K562 (cell line): Measurements from ENCODE around the gene CCDC9B. TPM values are rescaled to one million over a fixed set of nuclear protein-coding genes. Genes with fewer than 3 reads are reported as not detected.

Experiments used
- ATAC-seq: fragments of 200-7000 bp; cut with Tn5 transposase; 3 replicates; pipeline ENCODE4 v1.9.1; 2020; ENCODE audit warnings: moderate library complexity
- BruUV-seq: library from RNA; stranded (reverse); fragments of 400-500 nt; replicated peaks from 2 replicates; lab custom pipeline; 2021; lab: Mats Ljungman, UMichigan
- CTCF ChIA-PET: fragments of 300-600 bp; formaldehyde crosslinking; extraction: SDS; loops from one replicate; lab custom pipeline; 2021; ENCODE audit warnings: low intra/inter-chr PET ratio; lab: Yijun Ruan, JAX
- POLR2A ChIA-PET: fragments of 300-600, 350-650 bp; sonication (Branson Sonifier 250); formaldehyde crosslinking; extraction: SDS; loops from one replicate; lab custom pipeline; 2021; ENCODE audit warnings: antibody characterized with exemption, inconsistent platforms; lab: Yijun Ruan, JAX
- DNase-seq, 4 experiments: peaks; one replicate each; pipeline versions ENCODE4 v3.0.0 to v3.0.0-alpha.2; 2011 to 2018; ENCODE audit warnings: low spot score in 3 of 4, mixed read lengths in 3 of 4; ENCODE audit errors: extremely low read depth in 1 of 4
- FAIRE-seq: peaks from 2 replicates; lab custom pipeline; 2011; peaks lifted over from hg19 to GRCh38; lab: Jason Lieb, UNC
- H2AFZ ChIP-seq: 2 replicates; pipeline ENCODE4 v1.6.0; 2011; ENCODE audit warnings: low read depth, low read length, control low read depth, inconsistent platforms
- H3K27ac ChIP-seq: fragments of 200-600 bp; 3 replicates; pipeline ENCODE4 v1.8.0; 2011; ENCODE audit warnings: low read depth, mild to moderate bottlenecking, control low read depth, inconsistent platforms, low read length, moderate library complexity, mixed read lengths; ENCODE audit errors: extremely low read depth
- H3K27me3 ChIP-seq, 2 experiments: fragments of 300-600 bp in 1 of 2; 2 replicates in 1 of 2; 3 replicates in 1 of 2; pipeline versions ENCODE4 v1.6.0 to v1.8.0; 2011; ENCODE audit warnings: inconsistent platforms in 2 of 2, low read length in 2 of 2, mild to moderate bottlenecking in 1 of 2, mixed read lengths in 1 of 2, moderate library complexity in 1 of 2; ENCODE audit not compliant: control insufficient read depth in 2 of 2, insufficient read depth in 2 of 2
- H3K36me3 ChIP-seq: fragments of 300-600 bp; 3 replicates; pipeline ENCODE4 v1.8.0; 2011; ENCODE audit warnings: mild to moderate bottlenecking, low read length, inconsistent platforms; ENCODE audit not compliant: control insufficient read depth, insufficient read depth
- H3K4me1 ChIP-seq, 2 experiments: fragments of 200-600 bp in 1 of 2; replicated peaks in 1 of 2; 2 replicates in 1 of 2; 3 replicates in 1 of 2; pipeline versions ENCODE4 v1.5.1 to v1.8.0; 2011; ENCODE audit warnings: inconsistent platforms in 2 of 2, low read length in 2 of 2, mild to moderate bottlenecking in 1 of 2, mixed read lengths in 1 of 2, moderate library complexity in 1 of 2; ENCODE audit not compliant: control insufficient read depth in 2 of 2, insufficient read depth in 2 of 2
- H3K4me2 ChIP-seq: 2 replicates; pipeline ENCODE4 v1.6.1; 2011; ENCODE audit warnings: low read length, control low read depth, inconsistent platforms, mixed read lengths; ENCODE audit not compliant: insufficient read depth
- H3K4me3 ChIP-seq: fragments of 200-600 bp; sonication (generic), shearing (Covaris generic); 2 replicates; pipeline ENCODE4 v1.5.1; 2016; ENCODE audit warnings: control low read depth, inconsistent platforms
- H3K79me2 ChIP-seq: fragments of 200-600 bp; 3 replicates; pipeline ENCODE4 v1.8.0; 2011; ENCODE audit warnings: low read length, inconsistent platforms; ENCODE audit not compliant: control insufficient read depth, insufficient read depth
- H3K9ac ChIP-seq, 2 experiments: 2 replicates each; pipeline versions ENCODE4 v1.6.0 to v1.6.1; 2011; ENCODE audit warnings: low read depth in 2 of 2, low read length in 2 of 2, control low read depth in 1 of 2, inconsistent platforms in 1 of 2, mild to moderate bottlenecking in 1 of 2, mixed read lengths in 1 of 2; ENCODE audit not compliant: insufficient read depth in 1 of 2
- H3K9me1 ChIP-seq: one replicate; pipeline ENCODE4 v1.6.0; 2011; ENCODE audit warnings: inconsistent platforms, mild to moderate bottlenecking, low read length, moderate library complexity; ENCODE audit not compliant: control insufficient read depth, insufficient read depth
- H3K9me3 ChIP-seq: replicated peaks from 2 replicates; pipeline ENCODE4 v1.5.1; 2011; ENCODE audit warnings: low read depth, low read length, inconsistent platforms; ENCODE audit not compliant: control insufficient read depth, insufficient read depth
- H4K20me1 ChIP-seq: replicated peaks from 2 replicates; pipeline ENCODE4 v1.6.1; 2011; ENCODE audit warnings: low read length, inconsistent platforms, mixed read lengths; ENCODE audit not compliant: control insufficient read depth, insufficient read depth
- ARNT ChIP-seq, 2 experiments: fragments of 450-650 bp; IDR thresholded peaks; 2 replicates each; pipeline ENCODE4 v1.6.1; 2016; ENCODE audit warnings: mild to moderate bottlenecking in 1 of 2
- BCL6 ChIP-seq: fragments of 250-450 bp; sonication (Bioruptor Pico); IDR thresholded peaks from 2 replicates; pipeline ENCODE4 v1.4.0; 2020
- DNMT1 ChIP-seq: fragments of 450-650 bp; IDR thresholded peaks from 2 replicates; pipeline ENCODE4 v1.6.1; 2016; ENCODE audit warnings: antibody characterized with exemption, mild to moderate bottlenecking
- DPF2 ChIP-seq: fragments of 450-650 bp; IDR thresholded peaks from 2 replicates; pipeline ENCODE4 v1.6.1; 2016
- HDAC8 ChIP-seq: fragments of 450-650 bp; IDR thresholded peaks from 2 replicates; pipeline ENCODE4 v1.6.1; 2016; ENCODE audit warnings: mild to moderate bottlenecking, missing genetic modification characterization, moderate library complexity, missing compliant biosample characterization
- MITF ChIP-seq: IDR thresholded peaks from 2 replicates; pipeline ENCODE4 v1.6.1; 2014; ENCODE audit warnings: antibody characterized with exemption
- MYNN ChIP-seq, 2 experiments: sonication (generic); formaldehyde crosslinking in 1 of 2; IDR thresholded peaks; 2 replicates each; pipeline versions ENCODE4 v1.5.0 to v1.6.1; 2016 to 2020; ENCODE audit warnings: antibody characterized with exemption in 1 of 2, missing genetic modification reagents in 1 of 2
- PATZ1 ChIP-seq: fragments of 250-450 bp; sonication (Bioruptor Pico); IDR thresholded peaks from 2 replicates; pipeline ENCODE4 v1.5.0; 2020; ENCODE audit warnings: mild to moderate bottlenecking, borderline replicate concordance
- RBFOX2 ChIP-seq: fragments of 200-400 bp; formaldehyde crosslinking; IDR thresholded peaks from 2 replicates; pipeline ENCODE4 v1.6.1; 2017; ENCODE audit warnings: low read depth, mild to moderate bottlenecking, low read length, moderate library complexity
- SAFB2 ChIP-seq: fragments of 200-400 bp; formaldehyde crosslinking; IDR thresholded peaks from 2 replicates; pipeline ENCODE4 v1.6.1; 2018; ENCODE audit warnings: borderline replicate concordance, low read length, low read depth, moderate library complexity; ENCODE audit not compliant: severe bottlenecking
- SRF ChIP-seq, 2 experiments: fragments of 250-450, 450-650 bp in 1 of 2; sonication (Bioruptor Pico) in 1 of 2; sonication (generic) in 1 of 2; formaldehyde crosslinking; IDR thresholded peaks; 2 replicates each; pipeline versions ENCODE4 v1.5.0 to v1.5.1; 2020 to 2022; ENCODE audit warnings: mild to moderate bottlenecking in 1 of 2, missing genetic modification reagents in 1 of 2
- TEAD1 ChIP-seq, 2 experiments: fragments of 450-650 bp in 1 of 2; sonication (generic) in 1 of 2; formaldehyde crosslinking; IDR thresholded peaks; 2 replicates each; pipeline versions ENCODE4 v1.4.0 to v1.8.0; 2020 to 2022; ENCODE audit warnings: mild to moderate bottlenecking in 2 of 2, missing genetic modification reagents in 1 of 2
- TFE3 ChIP-seq: fragments of 450-650 bp; formaldehyde crosslinking; IDR thresholded peaks from 2 replicates; pipeline ENCODE4 v1.4.0; 2020; ENCODE audit warnings: mild to moderate bottlenecking, mixed read lengths
- WHSC1 ChIP-seq: IDR thresholded peaks from one replicate; pipeline ENCODE4 v1.6.1; 2012; ENCODE audit warnings: low read length, control low read depth, inconsistent platforms
- ZNF197 ChIP-seq: fragments of 200-800 bp; sonication (Bioruptor generic); IDR thresholded peaks from 2 replicates; pipeline ENCODE4 v1.6.1; 2016; ENCODE audit warnings: low read depth, missing genetic modification characterization, missing compliant biosample characterization
- WGBS: fragments of 100-300 bp; shearing (Covaris generic); methylation state at CpG from one replicate; pipeline ENCODE4 v1.1.6; 2016; ENCODE audit warnings: low coverage, mixed read lengths; ENCODE audit not compliant: insufficient coverage; ENCODE audit errors: missing lambda C conversion rate; 5-methylcytosine and 5-hydroxymethylcytosine counted together
- in situ Hi-C: fragments of 300-500 bp; cut with MboI; formaldehyde crosslinking; loops from 4 replicates; pipeline ENCODE4 v1.15.0; 2018; ENCODE audit warnings: inconsistent platforms, mixed read lengths
- intact Hi-C: fragments of 100-400 bp; cut with micrococcal nuclease; formaldehyde crosslinking; loops from 2 replicates; pipeline ENCODE4 v1.14.2; 2022
- polyA plus RNA-seq, 8 experiments: library from polyadenylated mRNA; depleted of rRNA in 4 of 8; stranded (reverse) in 5 of 8; unstranded in 3 of 8; fragments of >200 nt; fragmentation: Nextera tagmentation in 2 of 8; fragmentation: Illumina TruSeq in 1 of 8; extraction: Ambion mirVana in 2 of 8; extraction: Trizol in 1 of 8; gene quantifications; 2 replicates each; pipeline versions ENCODE4 v1.2.1 to v1.2.3, GENCODE V29; 2011 to 2014; ENCODE audit warnings: inconsistent platforms in 1 of 8, missing spikeins in 1 of 8
- total RNA-seq, 7 experiments: library from RNA; depleted of rRNA in 6 of 7; stranded (reverse); fragments of >200 nt in 6 of 7; fragmentation: Illumina TruSeq in 2 of 7; extraction: Trizol in 2 of 7; gene quantifications; 2 replicates each; pipeline versions ENCODE4 v1.2.1 to v1.2.3, GENCODE V29; 2011 to 2021; ENCODE audit warnings: low replicate concordance in 1 of 7
- TF ChIP-seq, protein P1 (sequence below): sonication (generic); IDR thresholded peaks from 2 replicates; pipeline ENCODE4 v1.6.1; 2016

Gene CCDC9B
- total and polyA plus RNA-seq, 9 of the 15 experiments (the other 6 are each of a cell fraction or from before 2014, with no cell fraction given), result 0.01 to 0.47 (median 0.15) TPM; not detected in 1

DNA sequence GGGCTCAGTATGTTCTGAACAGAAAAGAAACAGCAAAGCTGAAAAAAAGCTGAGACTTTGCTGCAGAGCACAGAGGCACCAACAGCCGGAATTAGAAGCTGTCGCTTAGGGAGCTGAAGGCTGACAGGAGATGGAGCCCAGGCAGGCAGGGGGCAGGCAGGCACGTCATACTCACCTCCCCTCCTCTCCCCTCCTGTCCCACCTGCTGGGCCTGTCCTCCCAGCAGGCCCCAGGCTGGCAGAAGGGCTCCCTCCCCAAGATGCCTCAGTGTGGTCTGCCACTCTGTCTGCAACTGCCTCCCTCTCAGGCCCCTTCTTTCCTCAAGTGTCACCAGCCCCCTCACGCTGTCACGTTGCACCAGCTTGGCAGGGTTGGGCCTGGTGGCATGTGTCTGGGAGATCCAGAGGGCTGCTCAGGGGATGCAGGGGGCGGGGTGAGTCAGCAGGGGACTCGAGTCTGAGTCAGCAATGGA, 54.6 kb downstream of the CCDC9B start (continued):
- TF ChIP-seq DNMT1, result no peak
- TF ChIP-seq WHSC1, result no peak
- no peak for TF ChIP-seq DPF2
- no peak for TF ChIP-seq RBFOX2
- TF ChIP-seq TEAD1 (CRISPR knock-in tag; IDR thresholded peaks at IDR 0.05), result no peak
- TF ChIP-seq ZNF197 (CRISPR knock-in tag), result no peak
- TF ChIP-seq ARNT (IDR thresholded peaks at IDR 0.05), result no peak
- TF ChIP-seq SAFB2, result no peak

DNA sequence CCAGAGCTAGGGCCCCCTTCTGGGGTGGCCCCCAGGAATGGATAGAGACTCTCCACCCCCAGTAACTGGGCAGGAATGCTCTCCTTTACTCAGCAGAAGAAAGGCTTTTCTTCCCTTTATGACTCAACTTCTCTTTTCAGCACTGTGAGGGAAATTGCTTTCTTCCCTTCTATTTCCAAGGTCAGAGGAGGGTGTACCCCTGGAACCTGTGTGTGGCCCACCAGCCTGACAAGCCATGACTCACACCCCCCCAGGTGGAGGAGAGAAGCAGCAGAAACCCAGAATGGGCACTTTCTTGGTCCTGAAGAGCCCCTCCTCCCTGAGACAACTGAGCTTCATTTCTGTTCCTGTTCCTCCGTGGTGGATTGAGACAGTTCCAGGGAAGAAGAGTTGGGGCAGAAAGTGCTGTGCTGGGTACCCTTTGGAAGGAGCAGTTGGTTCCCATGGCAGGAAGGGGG, 55.2 kb downstream of the CCDC9B start:
- no peak for DNase-seq
- no peak for FAIRE-seq
- Histone ChIP-seq H3K27ac (no peak overlapping the region), H3K4me1 (peaks cover 0 to 38% of the 10 kb centered on the region in 2 experiments; a peak in 3 of 5 replicates), H3K79me2 (no peaks in the 10 kb centered on the region), H3K9me1 (no peaks in the 10 kb centered on the region), H3K4me3 (no peak overlapping the region), H3K9ac (peak overlapping the region in 1 of 2 experiments; percentile 5; a peak in 1 of 4 replicates), H3K27me3 (no peaks in the 10 kb centered on the region), H3K36me3 (no peaks in the 10 kb centered on the region), H4K20me1 (no peaks in the 10 kb centered on the region), H2AFZ (no peak overlapping the region), H3K4me2 (no peak overlapping the region), H3K9me3 (no peaks in the 10 kb centered on the region)
- no peak for ATAC-seq
- in situ Hi-C loops, result no loop called here
- CTCF ChIA-PET, result no interaction called here
- intact Hi-C loops, result no loop called here
- POLR2A ChIA-PET, result interaction anchor here (0.6 to 1.6 kb wide), 6 partner anchors 12 to 360 kb away, joined by 3 to 4 read pairs (median 3); no protein-coding TSS in a partner anchor
- 0% methylated on average over 1 of the region's 1 CpG for WGBS
- no TSS peak for BruUV-seq
- no peak for TF ChIP-seq MITF
- no peak for TF ChIP-seq BCL6 (CRISPR knock-in tag)
- TF ChIP-seq MYNN (IDR thresholded peaks at IDR 0.05), result no peak
- TF ChIP-seq MYNN (CRISPR knock-in tag; IDR thresholded peaks at IDR 0.05), result no peak
- TF ChIP-seq SRF (CRISPR knock-in tag; IDR thresholded peaks at IDR 0.05), result no peak
- TF ChIP-seq, protein P1, sequence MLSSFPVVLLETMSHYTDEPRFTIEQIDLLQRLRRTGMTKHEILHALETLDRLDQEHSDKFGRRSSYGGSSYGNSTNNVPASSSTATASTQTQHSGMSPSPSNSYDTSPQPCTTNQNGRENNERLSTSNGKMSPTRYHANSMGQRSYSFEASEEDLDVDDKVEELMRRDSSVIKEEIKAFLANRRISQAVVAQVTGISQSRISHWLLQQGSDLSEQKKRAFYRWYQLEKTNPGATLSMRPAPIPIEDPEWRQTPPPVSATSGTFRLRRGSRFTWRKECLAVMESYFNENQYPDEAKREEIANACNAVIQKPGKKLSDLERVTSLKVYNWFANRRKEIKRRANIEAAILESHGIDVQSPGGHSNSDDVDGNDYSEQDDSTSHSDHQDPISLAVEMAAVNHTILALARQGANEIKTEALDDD, result no peak
- TF ChIP-seq PATZ1, result no peak
- TF ChIP-seq TFE3 (CRISPR knock-in tag), result no peak
- no peak for TF ChIP-seq HDAC8 (tag)
